Skeletal muscle tissue (tissue), 4 donors: ENCODE data around the gene SRGAP2C. TPM values are rescaled to one million over a fixed set of nuclear protein-coding genes. Genes with fewer than 3 reads are reported as not detected.
A peak's percentile ranks its signal among the peaks of the same experiment; 100 is the strongest.
"Not testable (repeated sequence)": the region's sequence is repeated elsewhere in the genome, so short reads cannot be mapped to it uniquely, and the experiment has no call there.

Experiments
- H3K27ac ChIP-seq: one replicate; pipeline ENCODE4 v1.7.0; 2013; ENCODE audit warnings: mild to moderate bottlenecking, low read depth, low read length, inconsistent platforms
- H3K27me3 ChIP-seq, 3 donors: one replicate each; pipeline ENCODE4 v1.7.0; 2013; ENCODE audit warnings: low read length in 3 of 3; ENCODE audit not compliant: control insufficient read depth in 3 of 3, insufficient read depth in 3 of 3
- H3K36me3 ChIP-seq, 3 donors: one replicate each; pipeline ENCODE4 v1.7.0; 2013; ENCODE audit warnings: low read length in 3 of 3; ENCODE audit not compliant: control insufficient read depth in 3 of 3, insufficient read depth in 3 of 3
- H3K4me1 ChIP-seq, 3 donors: one replicate each; pipeline ENCODE4 v1.7.0; 2013; ENCODE audit warnings: low read length in 3 of 3, mild to moderate bottlenecking in 3 of 3; ENCODE audit not compliant: control insufficient read depth in 3 of 3, insufficient read depth in 3 of 3
- H3K4me3 ChIP-seq, 3 donors: one replicate each; pipeline ENCODE4 v1.7.0; 2013; ENCODE audit warnings: low read length in 3 of 3
- H3K9ac ChIP-seq, 3 donors: one replicate each; pipeline ENCODE4 v1.7.0; 2013; ENCODE audit warnings: low read length in 3 of 3, mild to moderate bottlenecking in 3 of 3, moderate library complexity in 2 of 3, low read depth in 1 of 3
- H3K9me3 ChIP-seq, 3 donors: one replicate each; pipeline ENCODE4 v1.7.0; 2013; ENCODE audit warnings: low read length in 3 of 3; ENCODE audit not compliant: control insufficient read depth in 3 of 3
- total RNA-seq: library from RNA; depleted of rRNA; stranded (reverse); fragments of >200 nt; gene quantifications from one replicate; pipeline ENCODE4 v1.2.3, GENCODE V29; 2014
- donor health status: Osteomylitis.

The SRGAP2C gene
- total RNA-seq, 1 donor from 2014 or later: 14.6 TPM

DNA sequence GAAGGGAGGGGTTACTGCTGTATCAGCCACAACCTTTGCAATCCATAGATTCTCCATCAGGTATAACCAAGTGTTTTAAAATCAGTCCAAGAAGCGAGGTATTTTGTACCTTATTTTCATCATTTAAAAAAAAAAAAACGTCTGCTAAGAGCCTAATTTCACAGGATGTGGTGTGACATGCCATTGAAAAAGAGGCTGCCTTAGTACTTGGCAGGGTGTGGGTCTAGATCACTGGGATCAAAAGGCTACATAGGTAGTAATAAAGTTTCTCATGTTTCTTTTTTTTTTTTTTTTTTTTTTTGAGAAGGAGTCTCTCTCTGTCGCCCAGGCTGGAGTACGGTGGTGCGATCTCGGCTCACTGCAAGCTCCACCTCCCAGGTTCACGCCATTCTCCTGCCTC, 192.2 kb downstream of the SRGAP2C start:
- H3K9me3 ChIP-seq, H3K4me1 ChIP-seq, H3K27me3 ChIP-seq, H3K27ac ChIP-seq, H3K9ac ChIP-seq, H3K4me3 ChIP-seq, H3K36me3 ChIP-seq: not testable (repeated sequence)

DNA sequence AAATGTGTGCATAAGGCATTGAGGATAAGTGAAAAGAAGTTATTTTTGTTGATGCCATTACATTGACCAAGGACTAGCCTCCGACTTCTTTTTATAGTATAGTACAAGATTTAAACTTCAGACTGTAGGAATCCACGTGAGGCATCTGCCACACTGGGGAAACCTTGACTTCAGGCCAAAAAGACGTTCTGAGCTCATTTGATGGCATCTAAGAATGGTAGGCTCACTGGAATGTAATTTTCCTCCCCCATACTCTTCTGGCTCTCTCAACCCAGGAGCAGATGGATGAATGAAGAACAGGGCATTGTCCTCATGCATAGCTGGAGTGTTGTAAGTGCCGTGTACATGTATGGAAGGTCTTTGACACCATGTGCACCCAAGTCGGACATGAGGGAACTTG, 194.0 kb downstream of the SRGAP2C start:
- not testable (repeated sequence) for H3K27me3 ChIP-seq, H3K4me1 ChIP-seq, H3K36me3 ChIP-seq, H3K9me3 ChIP-seq, H3K27ac ChIP-seq, H3K4me3 ChIP-seq, H3K9ac ChIP-seq

DNA sequence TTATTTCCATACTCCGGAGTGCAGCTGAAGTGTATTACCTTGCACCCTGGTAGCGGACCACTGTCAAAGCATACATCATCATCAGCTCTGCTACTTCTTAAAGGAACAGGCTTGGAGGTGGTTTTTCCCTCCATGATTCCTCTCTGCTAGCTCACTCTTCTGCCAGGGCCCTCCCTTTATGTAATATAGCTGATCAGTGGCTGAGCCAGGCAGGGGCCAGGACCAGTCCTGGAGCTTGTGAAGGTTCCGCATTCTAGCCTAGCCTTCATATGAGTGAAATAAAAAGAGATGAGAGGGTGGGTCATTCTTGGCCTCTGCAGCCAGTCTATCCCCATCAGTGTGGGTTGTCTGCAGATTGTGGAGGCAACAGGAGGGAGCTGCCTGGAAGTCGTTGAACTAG, 200.0 kb downstream of the SRGAP2C start:
- not testable (repeated sequence) for H3K9ac ChIP-seq, H3K36me3 ChIP-seq, H3K4me3 ChIP-seq, H3K4me1 ChIP-seq, H3K27me3 ChIP-seq, H3K9me3 ChIP-seq, H3K27ac ChIP-seq

DNA sequence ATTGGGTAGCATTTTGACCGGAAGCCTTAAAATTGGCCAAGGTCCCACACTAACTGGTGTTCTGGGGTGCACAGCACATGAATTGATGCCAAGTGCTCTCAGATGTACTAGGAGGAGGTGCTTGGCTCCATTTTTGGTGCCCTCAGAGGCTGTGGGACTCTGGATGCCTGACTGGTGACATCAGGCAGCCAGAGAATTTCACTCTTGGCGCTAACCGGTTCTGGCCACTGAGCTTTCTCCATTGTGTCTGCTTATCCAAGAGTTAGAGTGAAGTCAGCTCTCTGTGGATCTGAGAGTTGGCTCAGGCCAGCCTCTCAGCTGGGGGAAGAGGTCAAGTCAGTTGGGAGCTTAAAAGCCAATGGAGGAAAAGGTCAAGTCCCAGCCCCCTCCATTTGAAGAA, 200.4 kb downstream of the SRGAP2C start:
- not testable (repeated sequence) for H3K9ac ChIP-seq, H3K4me1 ChIP-seq, H3K27ac ChIP-seq, H3K27me3 ChIP-seq, H3K36me3 ChIP-seq, H3K4me3 ChIP-seq, H3K9me3 ChIP-seq

DNA sequence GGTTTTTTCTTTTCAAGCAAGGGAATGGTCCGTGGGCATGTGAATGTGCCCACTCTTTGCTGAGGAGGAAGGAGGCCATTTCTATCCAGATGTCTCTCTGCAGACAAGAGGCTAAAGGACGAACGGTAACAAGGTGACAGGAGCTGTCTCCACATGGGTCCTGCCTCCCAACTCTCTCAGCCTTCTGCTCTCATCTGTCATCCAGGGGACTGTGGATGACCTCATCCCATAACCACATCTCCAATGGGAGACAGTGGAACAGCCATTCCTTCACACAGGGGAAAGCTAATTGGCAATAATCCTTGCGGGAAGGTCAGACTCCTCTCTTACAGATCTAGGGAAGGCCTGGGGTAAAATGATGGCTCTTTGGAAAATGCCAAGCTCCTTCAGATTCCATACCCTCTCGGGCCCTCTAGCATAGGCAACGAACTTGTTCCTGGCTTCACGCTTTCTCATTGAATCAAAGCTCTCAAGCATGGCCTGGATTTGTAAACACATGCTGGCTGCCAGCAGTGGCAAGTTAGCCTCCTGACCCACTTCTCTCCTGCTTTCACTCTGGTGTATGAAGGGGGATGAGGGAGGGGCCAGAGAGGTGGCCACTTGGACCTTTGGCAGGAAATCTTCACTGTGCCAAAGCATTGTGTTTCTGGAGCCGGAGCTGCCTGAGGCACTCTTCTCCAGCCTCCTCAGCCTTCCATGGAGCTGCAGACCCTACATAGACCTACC, 201.0 kb downstream of the SRGAP2C start:
- H3K9me3 ChIP-seq, H3K9ac ChIP-seq, H3K27me3 ChIP-seq, H3K27ac ChIP-seq, H3K4me3 ChIP-seq, H3K36me3 ChIP-seq, H3K4me1 ChIP-seq: not testable (repeated sequence)

DNA sequence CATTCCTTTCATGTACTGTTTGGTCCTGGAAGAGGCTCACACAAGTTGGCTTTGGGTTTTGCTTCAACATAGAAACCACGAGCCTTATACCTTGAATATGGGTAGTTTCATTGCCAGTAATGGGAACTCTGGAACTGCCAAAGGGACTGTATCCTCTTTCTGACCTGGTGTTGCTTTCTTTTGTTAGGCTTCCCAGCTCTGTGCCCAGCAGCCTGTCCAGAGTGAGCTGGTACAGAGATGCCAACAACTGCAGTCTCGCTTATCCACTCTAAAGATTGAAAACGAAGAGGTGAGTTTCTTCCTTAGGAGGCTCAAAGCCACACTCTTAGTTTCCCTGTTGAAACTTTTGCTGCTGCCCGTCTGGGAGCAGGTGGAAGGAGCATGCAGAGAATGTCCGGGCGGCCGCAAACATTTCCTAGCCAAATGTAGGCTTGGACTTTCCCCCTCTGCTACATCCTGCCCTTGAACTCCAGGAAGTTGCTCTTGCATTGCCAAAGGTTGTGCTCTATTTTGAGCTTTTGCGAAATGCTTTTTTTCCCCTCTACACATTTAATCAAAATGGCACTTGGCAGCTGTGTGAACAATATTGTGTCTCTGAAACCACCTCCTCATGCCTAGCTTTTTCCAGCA, 201.7 kb downstream of the SRGAP2C start:
- H3K4me3 ChIP-seq, H3K9me3 ChIP-seq, H3K27ac ChIP-seq, H3K4me1 ChIP-seq, H3K27me3 ChIP-seq, H3K36me3 ChIP-seq, H3K9ac ChIP-seq: not testable (repeated sequence)

DNA sequence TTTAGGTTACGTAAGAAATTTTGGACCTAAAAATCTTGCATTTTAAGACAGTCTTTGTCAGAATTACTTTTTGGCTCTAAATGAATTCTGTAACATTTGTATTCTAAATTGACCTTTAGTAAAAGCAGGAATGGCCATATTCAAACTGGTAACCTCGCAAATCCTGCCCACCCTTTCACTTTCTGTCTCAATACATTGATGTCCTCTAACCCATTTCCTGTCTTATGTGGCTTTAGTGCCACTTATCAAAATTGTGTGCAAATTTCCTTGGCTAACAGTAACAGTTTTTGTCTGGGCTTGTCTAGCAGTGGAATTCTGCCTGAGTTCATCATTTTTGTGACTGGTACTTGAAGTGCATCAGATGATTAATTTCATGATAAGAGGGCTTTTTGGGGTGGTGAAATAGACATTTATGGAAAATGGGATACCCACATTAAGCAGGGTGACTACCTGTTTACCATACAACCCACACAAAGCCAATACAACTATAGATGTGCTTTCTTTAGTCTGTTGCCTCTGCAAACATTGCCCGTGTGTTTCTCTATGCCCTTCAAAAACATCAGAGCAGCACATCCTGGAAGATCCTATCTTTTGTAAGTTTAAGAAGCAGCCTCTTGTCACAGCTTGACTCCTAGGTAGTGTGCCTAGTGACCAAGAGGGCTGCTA, 205.3 kb downstream of the SRGAP2C start:
- H3K27me3 ChIP-seq: not testable (repeated sequence)

DNA sequence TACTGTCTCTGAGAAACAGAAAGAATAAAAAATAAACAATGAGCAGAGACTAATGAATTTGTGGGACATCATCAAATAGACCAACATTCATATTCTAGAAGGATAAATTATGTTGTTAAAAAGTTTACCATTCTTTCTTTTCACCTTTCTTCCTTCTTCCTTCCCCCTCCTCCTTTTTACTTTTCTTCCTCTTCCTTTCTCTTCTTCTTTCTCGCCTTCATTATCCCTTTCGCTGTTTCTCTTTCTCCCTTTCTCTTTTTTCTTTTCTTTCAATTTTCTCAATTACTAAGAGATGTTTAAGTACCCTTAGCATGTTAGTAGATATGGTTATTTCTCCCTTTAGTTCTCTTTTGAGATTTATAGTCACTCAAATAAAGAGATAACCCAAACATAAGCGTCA, 207.4 kb downstream of the SRGAP2C start:
- not testable (repeated sequence) for H3K27me3 ChIP-seq, H3K36me3 ChIP-seq, H3K27ac ChIP-seq, H3K9me3 ChIP-seq, H3K4me1 ChIP-seq, H3K9ac ChIP-seq, H3K4me3 ChIP-seq

More for the DNA sequence above, 205.3 kb downstream of the SRGAP2C start:
- not testable (repeated sequence) for H3K9ac ChIP-seq, H3K36me3 ChIP-seq, H3K4me3 ChIP-seq, H3K27ac ChIP-seq, H3K4me1 ChIP-seq, H3K9me3 ChIP-seq

DNA sequence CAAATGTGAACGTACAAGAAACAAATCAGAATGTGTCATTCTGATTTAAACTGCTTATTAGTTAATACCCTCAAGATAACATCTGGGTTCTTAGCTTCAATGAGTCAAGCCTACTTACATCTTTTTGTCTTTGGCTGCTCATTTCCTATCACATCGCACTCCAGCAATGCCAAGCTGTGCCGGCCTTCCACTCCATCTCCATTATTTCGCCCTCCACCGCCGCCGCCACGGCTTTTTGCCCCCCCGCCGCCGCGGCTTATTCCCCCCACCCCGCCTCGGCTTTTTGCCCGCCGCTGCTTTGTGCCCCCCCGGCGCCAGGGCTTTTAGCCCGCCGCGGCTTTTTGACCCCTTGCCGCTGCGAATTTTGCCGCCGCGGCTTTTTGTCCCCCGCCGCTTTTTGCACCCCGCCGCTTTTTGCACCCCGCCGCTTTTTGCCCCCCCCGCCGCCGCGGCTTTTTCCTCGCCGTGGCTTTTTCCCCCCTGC, 211.0 kb downstream of the SRGAP2C start:
- not testable (repeated sequence) for H3K9ac ChIP-seq, H3K27ac ChIP-seq, H3K9me3 ChIP-seq, H3K4me1 ChIP-seq, H3K4me3 ChIP-seq, H3K36me3 ChIP-seq, H3K27me3 ChIP-seq

DNA sequence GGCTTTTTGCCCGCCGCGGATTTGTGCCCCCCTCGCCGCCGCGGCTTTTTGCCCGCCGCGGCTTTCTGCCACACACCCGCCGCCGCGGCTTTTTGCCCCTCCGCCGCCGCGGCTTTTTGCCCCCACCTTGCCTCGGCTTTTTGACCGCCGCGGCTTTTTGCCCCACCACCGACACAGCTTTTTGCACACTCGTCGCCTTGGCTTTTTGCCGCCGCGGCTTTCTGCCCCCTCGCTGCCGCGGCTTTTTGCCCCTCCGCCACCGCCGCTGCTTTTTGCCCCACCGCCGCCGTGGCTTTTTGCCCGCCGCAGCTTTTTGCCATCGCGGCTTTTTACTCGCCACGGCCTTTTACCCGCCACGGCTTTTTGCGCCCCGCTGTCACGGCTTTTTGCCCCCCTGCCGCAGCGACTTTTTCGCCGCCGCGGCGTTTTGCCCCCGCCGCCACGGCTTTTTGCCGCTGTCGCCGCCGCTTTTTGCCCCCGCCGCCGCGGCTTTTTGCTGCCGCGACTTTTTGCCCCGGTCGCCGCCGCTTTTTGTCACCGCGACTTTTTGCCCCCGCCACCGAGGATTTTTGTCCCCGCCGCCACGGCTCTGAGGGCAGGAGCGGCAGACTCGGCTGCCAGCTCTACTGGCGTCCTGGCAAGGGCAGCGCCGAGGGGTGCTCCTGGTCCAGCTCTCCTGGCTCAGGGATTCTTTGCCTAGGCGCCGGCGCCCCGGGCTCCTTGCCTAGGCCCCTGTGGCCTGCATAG, 211.7 kb downstream of the SRGAP2C start:
- not testable (repeated sequence) for H3K27ac ChIP-seq, H3K36me3 ChIP-seq, H3K9me3 ChIP-seq, H3K4me1 ChIP-seq, H3K27me3 ChIP-seq
- Histone ChIP-seq H3K9ac (peak overlapping the region in 1 of 3 donors; percentile 70), H3K4me3 (peak overlapping the region in 2 of 3 donors; percentile 46 to 52)
